Left renal pelvis (tissue), 4 donors: ENCODE measurements around the gene PAF1. TPM values are rescaled to one million over a fixed set of nuclear protein-coding genes. Genes with fewer than 3 reads are reported as not detected.
A peak's percentile ranks its signal among the peaks of the same experiment; 100 is the strongest.

Experiments
- DNase-seq, 4 donors: peaks; one replicate each; pipeline ENCODE4 v3.0.0-alpha.2; 2013; ENCODE audit warnings: low read depth in 4 of 4, low spot score in 3 of 4
- polyA plus RNA-seq, 4 donors: library from polyadenylated mRNA; unstranded; fragments of 120-200 nt; gene quantifications; one replicate each; pipeline ENCODE4 v1.2.1, GENCODE V29; 2013; ENCODE audit not compliant: insufficient read length in 4 of 4

PAF1 gene
- polyA plus RNA-seq, 4 donors, result 53.9 to 76.8 (median 65.2) TPM

DNA sequence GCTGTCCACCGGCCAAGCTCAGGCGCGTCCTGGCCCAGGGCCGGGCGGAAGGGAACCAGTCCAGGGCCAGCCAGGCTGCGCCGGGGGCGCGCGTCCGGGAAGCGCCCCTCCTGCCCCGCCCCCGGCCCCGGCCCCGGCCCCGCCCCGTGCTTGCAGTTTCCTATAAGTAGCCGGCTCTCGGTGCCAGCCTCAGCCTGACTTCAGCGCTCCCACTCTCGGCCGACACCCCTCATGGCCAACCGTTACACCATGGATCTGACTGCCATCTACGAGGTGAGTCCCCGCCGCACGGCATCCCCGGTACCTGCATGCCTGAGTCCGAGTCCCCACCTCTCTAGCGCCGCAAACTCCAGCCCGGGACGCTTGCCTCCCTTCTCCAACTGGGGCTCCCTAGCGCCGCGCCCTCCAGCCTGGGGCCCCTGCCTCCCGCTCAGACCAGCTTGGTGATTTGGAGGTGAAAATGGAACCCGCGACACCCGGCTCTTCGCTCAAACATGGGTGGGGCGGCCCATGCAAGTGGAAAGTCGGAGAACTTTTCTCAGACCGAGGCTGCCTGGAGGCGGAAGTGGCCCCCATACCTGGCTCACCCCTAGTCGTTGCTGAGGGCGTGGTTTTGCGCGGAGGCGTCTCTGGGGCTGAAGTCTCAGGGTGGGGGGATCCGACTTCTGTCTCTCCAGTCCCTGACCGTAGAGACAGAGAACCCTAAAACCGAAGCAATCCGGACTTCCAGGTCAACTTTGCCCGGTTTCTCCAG lies 15.9 kb upstream of the PAF1 start, which contains the start of gene ZFP36:
ZFP36 (plus strand) TSS at position 192 of the 754 bp plus-strand sequence; CDS start at position 250, 58 bp downstream.
- DNase-seq, result peak in 2 of 4 donors; percentile 69 to 72

DNA sequence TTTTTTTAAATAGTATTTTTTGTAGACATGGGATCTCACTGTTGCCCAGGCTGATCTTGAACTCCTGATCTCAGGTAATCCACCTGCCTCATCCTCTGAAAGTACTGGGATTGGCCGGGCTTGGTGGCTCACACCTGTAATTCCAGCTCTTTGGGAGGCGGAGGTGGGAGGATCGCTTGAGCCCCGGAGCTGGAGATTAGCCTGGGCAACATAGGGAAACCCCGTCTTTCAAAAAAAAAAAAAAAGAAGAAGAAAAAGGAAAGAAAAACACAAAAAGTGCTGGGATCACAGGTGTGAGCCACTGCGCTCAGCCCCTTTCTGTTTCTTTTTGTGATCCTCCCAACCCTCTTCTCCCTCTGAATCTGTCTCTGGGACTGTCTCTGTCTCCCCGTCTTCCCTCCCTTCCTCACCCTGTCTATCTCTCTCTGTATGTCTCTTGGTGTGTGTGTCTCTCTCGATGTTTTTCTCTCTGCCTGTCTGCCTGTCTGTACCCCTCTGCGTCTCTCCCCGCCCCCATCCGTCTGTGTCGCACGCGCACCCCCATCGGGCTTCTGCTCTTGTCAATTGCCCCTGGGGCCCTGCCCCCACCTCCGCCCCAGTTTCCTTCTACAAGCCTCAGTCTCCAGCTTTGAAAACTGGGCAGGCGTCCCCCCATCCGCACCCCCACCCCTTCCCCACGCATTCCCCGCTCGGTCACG lies 15.2 kb upstream of the PAF1 start:
- no peak for DNase-seq

DNA sequence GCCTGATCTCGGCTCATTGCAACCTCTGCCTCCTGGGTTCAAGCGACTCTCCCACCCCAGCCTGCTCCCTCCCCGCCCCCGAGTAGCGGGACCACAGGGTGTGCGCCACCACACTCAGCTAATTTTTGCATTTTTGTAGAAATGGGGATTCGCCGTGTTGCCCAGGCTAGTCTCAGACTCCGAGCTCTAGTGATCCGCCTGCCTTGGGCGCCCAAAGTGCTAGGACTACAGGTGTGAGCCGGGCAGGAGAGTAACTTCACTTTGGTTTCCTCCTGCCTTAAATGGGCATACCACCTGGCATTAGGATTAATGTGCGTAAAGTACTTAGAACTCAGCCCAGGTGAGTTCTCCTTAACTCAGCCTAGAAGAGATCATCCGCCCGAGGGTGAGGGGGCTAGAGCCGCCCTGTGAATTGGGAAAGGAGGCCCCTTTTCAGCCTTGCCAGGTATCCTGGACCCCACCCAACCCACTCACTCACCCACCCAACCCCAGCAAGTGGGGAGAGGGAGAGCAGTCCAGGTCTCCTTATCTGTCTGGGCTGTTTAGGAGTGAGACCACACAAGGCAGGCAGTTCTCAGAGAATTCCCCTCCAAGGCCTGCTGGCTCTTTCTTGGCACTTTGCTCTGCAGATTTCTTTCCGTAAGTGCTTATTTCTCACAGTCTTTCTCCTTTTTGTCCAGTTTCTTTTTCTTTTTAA lies 14.5 kb upstream of the PAF1 start:
- DNase-seq, result no peak

- DNase-seq, result peak in 2 of 4 donors; percentile 79 to 88
Observed at GRCh38 chr19:39403331-39404312, 12.7 kb upstream of the PAF1 start.

GRCh38 chr19:39402346-39403300 lies 11.7 kb upstream of the PAF1 start:
- DNase-seq, result peak in 2 of 4 donors; percentile 84

- DNase-seq, result no peak
Observed at GRCh38 chr19:39401549-39402345, 10.8 kb upstream of the PAF1 start.

DNA sequence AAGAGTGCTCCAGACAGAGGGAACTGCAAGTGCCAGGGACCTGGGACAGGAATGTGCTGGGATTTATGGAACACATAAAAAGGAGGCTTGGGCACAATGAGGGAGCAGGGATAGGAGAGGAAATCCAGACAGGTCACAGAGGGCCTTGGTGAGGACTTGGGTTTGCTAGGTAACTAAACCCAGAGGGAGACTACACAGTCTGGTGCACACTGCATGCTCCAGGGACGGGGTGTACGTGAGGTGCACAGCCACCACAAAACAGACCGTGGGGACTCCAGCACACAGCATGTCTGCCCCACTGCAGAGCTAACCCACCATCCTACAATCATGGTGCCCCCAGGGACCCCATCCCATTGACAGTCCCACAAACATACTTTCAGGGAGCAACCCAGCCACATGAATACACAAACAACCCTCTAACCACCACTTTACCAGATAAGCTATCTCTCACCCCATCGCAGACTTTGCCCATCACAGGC lies 10.2 kb upstream of the PAF1 start:
- no peak for DNase-seq

DNA sequence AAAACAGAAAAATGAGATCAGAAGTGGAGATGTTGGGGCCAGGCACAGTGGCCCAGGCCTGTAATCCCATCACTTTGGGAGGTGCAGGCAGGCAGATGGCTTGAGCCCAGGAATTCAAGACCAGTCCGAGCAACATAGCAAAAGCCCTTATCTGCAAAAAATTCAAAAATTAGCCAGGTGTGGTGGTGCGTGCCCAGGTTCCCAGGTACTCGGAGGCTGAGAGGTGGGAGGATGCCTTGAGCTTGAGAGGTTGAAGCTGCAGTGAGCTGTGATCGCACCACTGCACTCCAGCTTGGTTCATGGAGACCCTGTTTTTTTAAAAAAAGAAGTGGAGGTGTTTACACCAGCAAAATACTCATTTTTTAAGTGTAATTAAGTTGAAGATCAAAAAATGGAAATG lies 9.2 kb upstream of the PAF1 start:
- no peak for DNase-seq

GRCh38 chr19:39399668-39400050 lies 8.8 kb upstream of the PAF1 start:
- DNase-seq, result no peak

GRCh38 chr19:39398297-39398864 lies 7.5 kb upstream of the PAF1 start:
- no peak for DNase-seq

GRCh38 chr19:39397360-39398296 lies 6.7 kb upstream of the PAF1 start:
- no peak for DNase-seq

- no peak for DNase-seq
Observed at GRCh38 chr19:39390451-39390750, 505 bp downstream of the PAF1 start.

DNA sequence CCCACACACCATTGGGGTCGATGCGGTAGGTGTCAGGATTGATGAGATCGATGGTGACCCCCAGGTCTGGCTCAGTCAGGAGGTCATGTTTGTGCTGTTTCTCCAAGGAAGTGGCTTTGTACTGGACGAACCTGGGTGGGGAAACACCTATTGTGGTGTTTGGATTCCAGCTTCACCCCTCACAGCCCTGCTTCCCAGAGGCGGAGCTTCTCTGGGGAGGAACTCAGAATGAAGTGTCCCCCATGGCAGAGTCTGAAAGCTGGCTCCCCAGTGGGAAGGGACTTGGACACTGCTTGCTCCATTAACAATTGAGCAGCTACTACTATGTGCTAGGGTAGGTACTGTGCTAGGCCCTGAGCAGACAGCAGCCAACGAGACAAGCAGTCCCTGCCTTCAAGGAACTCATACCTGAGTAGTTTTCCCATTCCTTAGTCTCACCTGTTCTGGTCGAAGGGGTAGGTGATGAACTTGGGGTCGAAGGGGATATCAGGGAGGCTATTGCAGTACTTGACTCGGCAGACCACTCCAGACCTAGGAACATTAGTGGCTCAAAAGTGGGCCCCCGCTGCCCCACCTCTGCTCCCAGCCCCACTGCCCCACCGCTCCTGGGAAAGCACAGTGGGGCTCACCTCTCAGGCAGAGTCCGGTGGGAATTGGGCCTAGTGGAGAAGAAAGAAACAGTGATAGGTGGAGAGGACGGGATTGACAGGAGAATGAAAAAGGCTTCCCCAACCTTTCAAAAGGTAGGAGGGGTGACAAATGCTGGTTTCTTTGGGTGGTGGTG lies 1.1 kb downstream of the PAF1 start:
- DNase-seq, result no peak

- no peak for DNase-seq
Observed at GRCh38 chr19:39388657-39389056, 2.2 kb downstream of the PAF1 start.

- DNase-seq, result no peak
Observed at GRCh38 chr19:39386557-39386956, 4.3 kb downstream of the PAF1 start.
